ENCODE data around the gene SETBP1.

DNA sequence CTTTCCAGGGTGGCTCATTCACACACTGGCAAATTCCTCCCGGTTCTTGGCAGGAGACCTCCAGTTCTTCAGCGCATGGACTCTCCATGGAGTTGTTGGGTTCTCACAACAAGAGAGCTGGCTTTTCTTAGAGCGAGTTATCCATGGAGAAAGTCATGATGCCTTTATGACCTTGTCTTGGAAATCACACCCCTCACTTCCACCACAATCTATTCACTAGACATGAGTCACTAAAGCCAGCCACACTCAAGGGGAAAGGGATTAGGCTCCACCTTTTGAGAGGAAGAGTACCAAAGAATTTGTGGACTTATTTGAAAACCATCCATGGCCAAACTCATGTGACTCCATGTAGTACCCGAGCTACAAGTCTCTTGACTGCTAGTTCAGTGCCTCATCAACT lies 160.5 kb downstream of the SETBP1 start:
- TF ChIP-seq, protein P1, sequence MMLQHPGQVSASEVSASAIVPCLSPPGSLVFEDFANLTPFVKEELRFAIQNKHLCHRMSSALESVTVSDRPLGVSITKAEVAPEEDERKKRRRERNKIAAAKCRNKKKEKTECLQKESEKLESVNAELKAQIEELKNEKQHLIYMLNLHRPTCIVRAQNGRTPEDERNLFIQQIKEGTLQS (IDR thresholded peaks at IDR 0.05; ENCODE audit: insufficient read depth, low read depth, low read length), result no peak
- TF ChIP-seq HDAC6 (IDR thresholded peaks at IDR 0.05; ENCODE audit: low read depth, low read length), result no peak
- TF ChIP-seq, protein P2, sequence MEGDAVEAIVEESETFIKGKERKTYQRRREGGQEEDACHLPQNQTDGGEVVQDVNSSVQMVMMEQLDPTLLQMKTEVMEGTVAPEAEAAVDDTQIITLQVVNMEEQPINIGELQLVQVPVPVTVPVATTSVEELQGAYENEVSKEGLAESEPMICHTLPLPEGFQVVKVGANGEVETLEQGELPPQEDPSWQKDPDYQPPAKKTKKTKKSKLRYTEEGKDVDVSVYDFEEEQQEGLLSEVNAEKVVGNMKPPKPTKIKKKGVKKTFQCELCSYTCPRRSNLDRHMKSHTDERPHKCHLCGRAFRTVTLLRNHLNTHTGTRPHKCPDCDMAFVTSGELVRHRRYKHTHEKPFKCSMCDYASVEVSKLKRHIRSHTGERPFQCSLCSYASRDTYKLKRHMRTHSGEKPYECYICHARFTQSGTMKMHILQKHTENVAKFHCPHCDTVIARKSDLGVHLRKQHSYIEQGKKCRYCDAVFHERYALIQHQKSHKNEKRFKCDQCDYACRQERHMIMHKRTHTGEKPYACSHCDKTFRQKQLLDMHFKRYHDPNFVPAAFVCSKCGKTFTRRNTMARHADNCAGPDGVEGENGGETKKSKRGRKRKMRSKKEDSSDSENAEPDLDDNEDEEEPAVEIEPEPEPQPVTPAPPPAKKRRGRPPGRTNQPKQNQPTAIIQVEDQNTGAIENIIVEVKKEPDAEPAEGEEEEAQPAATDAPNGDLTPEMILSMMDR (IDR thresholded peaks at IDR 0.05; ENCODE audit: control extremely low read depth in 1 of 3, insufficient read depth in 1 of 3, low read depth in 1 of 3, low read length in 3 of 3), result no peak

All from H1 (cell line).